ENCODE data around the gene PRR36.
"Not testable (repeated sequence)": the region's sequence is repeated elsewhere in the genome, so short reads cannot be mapped to it uniquely, and the experiment has no call there.

The PRR36 gene

DNA sequence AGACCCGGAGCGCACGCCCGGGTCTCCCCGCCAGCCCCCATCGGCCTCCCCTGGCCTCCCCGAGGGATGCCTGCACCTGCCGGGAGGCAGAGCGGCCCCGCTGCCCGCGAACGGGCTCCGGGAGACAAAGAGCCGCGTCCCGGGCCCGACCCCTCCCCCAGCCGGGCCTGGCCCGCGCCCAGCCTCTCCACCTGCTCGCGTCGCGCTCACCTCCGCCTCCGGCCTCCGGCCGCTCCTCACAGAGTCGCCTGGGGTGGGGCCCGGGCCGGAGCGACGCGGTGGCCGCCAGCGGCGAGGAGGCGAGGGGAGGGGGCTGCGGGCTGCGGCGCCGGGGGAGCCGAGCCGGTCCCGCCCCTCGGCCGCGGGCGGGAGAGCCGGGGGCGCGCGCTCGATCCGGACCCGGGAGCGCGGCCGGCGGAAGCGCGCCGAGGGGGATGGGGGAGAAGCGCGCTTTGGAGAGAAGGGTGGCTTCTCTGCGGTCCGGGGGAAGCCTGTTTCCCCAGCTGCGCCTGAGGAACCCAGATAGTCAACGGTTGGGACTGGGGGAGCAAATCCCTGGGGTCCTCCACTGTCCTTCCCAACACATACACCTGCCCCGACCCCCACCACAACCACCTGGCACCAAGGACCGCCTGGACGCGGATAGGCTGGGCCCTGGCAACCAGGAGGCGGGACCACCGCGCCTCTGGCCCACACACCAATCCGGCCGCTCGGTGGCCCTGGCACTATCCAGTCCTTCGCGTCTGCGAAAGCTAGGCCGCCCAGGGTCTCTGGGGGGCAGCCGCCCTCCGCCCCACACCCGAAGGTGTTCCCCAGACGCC is at the start of gene PRR36:
TSS of gene PRR36 (minus strand) at position 315 of the 821 bp plus-strand sequence. CDS start 701 bp downstream, outside the sequence.
- peak; percentile 92 for DNase-seq

GRCh38 chr19:7923295-7924191 is 49.4 kb upstream of the PRR36 start:
- DNase-seq = no peak

DNA sequence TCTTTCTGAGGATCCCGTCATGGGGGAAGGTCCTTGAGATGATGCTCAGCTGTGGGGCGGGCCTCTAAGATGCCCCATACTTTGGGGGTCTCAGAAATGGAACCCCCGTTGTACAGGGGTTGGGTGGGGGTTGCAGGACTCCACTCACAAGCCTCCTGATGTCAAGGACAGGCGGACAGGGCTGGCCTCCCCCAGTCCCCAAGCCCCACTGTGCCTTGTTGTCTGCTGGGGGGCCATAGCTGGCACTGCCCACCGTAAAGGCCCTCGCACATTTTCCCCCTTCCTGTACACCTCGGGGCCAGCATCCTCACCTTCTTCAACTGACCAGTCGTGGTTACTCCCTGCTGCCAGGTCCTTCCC is 48.6 kb upstream of the PRR36 start:
- DNase-seq = no peak

DNA sequence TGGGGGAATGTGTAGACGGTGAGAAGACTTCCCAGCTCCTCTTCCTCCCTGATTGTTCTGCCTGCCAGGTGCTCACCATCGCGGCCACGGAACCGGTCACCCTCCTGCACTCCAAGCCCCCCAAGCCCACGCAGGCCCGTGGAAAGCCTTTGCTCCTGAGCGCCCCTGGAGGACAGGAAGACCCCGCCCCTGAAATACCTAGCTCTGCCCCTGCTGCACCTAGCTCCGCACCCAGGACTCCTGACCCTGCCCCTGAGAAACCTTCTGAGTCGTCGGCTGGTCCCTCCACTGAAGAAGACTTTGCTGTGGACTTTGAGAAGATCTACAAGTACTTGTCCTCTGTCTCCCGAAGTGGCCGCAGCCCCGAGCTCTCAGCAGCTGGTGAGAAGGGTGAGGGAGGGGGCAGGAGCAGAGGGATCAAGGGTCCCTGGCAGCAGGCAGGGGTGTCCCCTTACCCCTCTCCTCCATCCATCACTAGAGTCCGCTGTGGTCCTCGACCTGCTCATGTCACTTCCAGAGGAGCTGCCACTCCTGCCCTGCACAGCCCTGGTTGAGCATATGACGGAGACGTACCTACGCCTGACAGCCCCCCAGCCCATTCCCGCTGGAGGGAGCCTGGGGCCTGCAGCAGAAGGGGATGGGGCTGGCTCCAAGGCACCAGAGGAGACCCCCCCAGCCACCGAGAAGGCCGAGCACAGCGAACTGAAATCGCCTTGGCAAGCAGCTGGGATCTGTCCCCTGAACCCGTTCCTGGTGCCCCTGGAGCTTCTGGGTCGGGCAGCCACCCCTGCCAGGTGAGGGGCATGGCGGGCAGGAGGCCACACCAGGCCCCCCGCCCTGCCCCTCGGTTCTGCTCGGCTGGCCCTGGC is 48.0 kb upstream of the PRR36 start:
- DNase-seq = no peak

DNA sequence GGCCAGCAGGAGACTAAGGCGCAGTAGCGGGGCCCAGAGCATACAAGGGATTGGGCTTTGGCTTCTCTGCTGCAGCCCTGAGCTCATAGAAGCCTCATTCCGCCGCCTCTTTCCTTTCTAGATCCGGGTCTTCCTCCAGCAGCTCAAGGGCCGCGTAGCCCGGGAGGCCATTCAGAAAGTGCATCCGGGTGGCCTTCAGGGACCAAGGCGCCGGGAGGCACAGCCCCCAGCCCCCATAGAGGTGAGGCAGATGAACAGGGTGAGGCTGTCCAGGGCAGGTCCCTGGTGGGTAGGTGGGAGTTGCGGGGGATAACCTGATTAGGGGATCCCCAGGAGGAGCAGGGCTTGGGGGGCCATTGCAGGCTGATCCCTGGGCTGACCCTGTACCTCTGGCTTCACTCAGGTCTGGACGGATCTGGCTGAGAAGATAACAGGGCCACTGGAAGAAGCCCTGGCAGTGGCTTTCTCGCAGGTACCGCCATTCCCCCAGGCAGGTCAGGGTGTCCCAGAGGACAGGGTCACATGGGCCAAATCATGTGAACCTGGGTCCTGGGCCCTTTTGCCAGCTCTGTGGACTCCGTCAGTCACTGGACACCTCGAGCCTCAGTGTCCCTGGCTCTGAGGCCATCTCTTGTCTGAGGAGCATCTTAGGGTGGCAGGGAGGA is 47.2 kb upstream of the PRR36 start:
- DNase-seq = no peak

DNA sequence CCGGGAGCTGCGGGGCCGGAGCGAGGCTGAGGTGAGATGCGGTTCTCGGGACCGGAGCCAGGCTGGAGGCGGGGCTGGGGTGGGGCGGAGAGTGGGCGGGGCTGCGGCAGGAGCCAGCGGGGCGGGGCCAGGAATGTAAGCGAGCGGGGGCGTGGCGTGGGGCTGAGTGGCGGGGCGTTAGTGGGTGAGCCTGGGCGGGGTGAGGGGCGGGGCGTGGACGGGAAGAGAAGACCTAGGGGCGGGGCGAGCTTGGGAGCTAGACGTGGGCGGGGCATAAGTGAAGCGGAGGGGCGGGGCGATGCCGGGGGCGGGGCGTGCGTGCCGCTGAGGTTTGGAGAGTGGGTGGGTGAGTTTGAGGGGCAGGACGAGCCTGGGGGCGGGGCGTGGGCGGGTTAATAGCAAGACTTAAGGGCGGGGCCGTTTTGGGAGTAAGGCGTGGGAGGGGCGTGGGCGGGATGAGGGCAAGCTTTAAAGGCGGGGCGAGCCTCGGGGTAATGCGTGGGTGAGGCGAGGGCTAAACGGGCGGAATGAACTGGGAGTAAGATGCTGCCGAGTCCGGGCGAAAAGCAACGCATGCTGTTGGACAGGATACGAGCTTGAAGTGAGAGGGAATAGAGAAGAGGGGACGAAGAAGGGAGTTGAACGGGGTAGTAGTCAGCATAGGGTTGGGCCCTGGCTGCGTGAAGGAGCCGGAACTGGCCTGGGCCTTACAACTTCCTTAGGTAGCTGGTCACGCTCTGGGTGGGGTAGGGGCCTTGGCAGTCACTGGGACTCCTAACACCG is 46.5 kb upstream of the PRR36 start:
- peak; percentile 100 for DNase-seq

DNA sequence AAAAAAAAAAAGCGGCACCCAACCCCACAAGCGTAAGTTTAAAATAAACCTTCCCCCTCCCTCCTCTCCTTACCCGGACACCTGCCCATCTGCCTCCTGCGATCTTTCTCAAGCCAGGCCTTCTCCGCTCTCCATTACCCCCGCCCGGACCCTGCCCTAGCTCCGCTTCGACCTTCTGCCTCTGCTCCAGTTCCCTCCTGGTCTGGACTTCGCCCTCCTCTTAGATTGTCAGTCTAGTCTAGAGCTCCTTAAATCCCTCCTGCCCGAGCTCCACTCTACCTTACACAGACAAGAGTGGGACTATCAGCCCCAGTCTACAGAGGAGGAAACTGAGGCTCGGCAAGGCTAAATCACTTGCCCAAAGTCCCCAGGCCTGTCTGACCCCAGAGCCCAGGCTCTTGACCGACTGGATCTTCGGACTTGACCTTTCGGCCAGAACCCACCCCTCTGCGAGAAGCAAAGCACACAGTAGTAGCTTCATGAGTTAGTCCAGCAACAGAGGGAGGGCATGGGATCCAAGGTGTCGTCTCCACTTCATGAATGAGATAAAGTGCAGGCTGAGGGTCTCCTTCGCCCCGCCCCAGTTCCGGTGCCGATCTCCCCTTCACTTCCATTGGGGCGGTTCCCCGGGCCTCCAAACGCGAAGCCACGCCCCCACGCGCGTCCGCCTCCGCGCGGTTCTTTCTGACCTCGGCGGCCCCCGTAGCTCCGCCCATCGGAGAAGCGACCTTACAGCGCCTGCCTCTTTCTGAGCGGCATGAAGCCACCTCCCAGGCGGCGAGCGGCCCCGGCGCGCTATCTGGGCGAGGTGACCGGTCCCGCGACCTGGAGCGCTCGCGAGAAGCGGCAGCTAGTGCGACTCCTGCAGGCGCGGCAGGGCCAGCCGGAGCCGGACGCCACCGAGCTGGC is 45.7 kb upstream of the PRR36 start, which contains the start of gene SNAPC2:
TSS of gene SNAPC2 (plus strand) at position 729 of the 909 bp plus-strand sequence. CDS start at position 758, 29 bp downstream.
- peak; percentile 94 for DNase-seq

DNA sequence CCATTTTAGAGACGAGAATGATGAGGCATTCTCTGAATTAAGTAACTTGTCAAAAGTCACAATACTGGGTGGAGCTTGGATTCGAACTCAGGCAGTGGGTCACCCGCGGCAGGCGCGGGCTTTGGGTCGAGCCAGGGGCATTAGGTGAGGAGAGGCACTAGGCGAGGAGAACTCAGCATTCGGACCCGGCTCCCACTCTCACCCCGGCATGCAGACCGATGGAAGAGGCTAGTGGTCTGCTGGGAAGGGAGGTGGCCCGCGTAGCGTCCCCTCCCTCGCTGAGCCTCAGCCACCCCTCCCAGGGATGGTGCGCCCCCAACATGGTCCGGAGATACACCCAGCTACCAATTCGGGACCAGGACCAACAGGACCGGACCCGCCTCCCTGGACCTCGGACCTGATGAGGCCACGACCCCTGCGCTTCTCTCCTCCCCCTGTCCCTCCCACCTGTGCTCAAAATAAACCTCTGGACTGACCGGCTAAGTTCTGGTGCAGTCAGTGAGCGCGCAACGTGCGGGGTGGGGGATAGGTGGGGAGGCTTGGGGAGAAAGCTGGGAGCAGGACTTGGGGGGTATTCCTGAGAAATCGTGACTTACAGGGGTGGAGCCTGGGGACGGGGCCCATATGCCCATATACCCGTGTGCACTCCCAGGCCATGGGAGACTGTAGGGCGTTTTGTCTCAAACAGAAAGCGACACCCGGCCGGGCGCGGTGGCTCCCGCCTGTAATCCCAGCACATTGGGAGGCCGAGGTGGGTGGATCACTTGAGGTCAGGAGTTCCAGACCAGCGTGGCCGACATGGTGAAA is 44.6 kb upstream of the PRR36 start:
- DNase-seq = no peak

DNA sequence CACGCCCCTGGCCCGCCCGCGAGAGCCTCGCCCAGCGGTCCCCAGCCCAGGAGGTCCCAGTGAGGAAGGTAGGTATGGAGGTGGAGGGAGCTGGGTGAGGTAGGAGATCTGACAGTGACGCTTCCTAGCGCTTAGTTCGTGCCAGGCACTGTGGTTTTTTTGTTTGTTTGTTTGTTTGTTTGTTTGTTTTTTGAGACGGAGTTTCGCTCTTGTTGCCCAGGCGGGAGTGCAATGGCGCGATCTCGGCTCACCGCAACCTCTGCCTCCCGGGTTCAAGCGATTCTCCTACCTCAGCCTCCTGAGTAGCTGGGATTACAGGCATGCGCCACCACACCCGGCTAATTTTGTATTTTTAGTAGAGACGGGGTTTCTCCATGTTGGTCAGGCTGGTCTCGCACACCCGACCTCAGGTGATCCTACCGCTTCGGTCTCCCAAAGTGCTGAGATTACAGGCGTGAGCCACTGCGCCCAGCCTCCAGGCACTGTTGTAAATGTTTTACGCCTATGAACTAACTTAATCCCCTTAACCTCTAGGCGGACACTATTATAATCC is 43.9 kb upstream of the PRR36 start:
- DNase-seq = not testable (repeated sequence)

GRCh38 chr19:7917267-7918061 is 43.3 kb upstream of the PRR36 start:
- peak; percentile 30 for DNase-seq

GRCh38 chr19:7916955-7917266 is 42.7 kb upstream of the PRR36 start:
- no peak for DNase-seq

- DNase-seq = no peak
Measured at GRCh38 chr19:7916103-7916954, 42.1 kb upstream of the PRR36 start.

DNA sequence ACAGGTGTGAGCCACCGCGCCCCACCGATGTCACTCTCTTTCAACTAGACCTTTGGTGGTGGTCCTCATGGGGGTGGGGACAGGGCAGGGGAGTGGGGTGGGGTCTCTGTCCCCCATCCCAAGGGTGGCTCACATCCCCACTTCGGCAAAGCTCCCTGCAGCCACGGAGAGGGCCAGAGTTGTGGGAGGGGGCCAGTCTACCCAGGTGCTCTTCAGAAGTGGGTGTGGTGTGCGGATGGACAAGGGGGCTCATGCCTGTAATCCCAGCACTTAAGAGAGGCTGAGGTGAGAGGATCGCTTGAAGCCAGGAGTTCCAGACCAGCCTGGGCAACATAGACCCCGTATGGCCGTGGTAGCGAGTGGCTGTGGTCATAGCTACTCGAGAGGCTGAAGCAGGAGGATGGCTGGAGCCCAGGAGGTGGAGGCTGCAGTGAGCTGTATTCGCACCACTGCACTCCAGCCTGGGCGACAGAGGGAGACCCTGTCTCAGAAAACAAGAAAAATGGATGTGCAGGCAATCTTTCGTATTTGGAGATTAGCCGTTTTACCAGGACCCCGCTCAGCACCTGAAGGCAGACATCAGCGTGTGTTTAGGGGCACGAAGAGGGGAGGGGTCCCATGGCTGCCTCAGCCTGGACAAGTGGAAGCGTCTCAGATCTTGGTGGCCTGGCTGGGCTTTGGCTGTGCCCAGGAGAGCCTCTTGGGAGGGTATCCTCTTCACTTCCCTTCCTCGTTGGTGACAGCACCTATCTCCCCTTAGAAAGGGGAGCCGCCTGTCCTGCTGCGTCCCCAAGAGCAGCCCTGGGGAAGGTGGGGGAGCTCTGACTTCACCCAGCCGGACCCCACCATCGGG is 41.3 kb upstream of the PRR36 start:
- DNase-seq = no peak

- DNase-seq = no peak
Measured at GRCh38 chr19:7914598-7915045, 40.4 kb upstream of the PRR36 start, which contains the start of gene TGFBR3L. TGFBR3L (plus strand) TSS chr19:7914830.

DNA sequence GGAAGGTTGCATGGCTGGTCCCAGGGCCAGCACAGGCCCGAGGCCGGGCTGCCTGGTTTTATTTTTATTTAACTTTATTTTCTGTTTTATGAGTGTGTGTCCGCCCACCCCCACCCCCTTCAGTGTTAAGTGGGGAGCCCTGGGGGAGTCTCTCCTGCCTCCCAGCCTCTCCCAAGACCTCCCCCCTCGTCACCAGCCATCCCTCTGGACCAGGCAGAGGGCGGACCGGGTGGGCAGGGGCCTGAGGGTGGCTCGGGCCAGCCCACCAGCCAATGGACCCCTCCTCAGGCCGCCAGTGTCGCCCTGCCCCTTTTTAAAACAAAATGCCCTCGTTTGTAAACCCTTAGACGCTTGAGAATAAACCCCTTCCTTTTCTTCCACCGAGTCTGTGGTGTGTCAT is 39.9 kb upstream of the PRR36 start:
- DNase-seq = no peak

GRCh38 chr19:7913652-7914051 is 39.5 kb upstream of the PRR36 start:
- DNase-seq = no peak
